ENCODE results near the gene PPP2R1B. TPM values are rescaled to one million over a fixed set of nuclear protein-coding genes. Genes with fewer than 3 reads are reported as not detected.

The PPP2R1B gene
- total and polyA plus RNA-seq, 2 of the 8 experiments (the other 6 are each of a cell fraction or from before 2014, with no cell fraction given) = 25.8 to 87.0 TPM

- TF ChIP-seq USF2 (IDR thresholded peaks at IDR 0.05; ENCODE audit: low read length) (no peak), CBX5 (IDR thresholded peaks at IDR 0.05; ENCODE audit: low read depth, low read length) (no peak), CHD2 (IDR thresholded peaks at IDR 0.05; ENCODE audit: low read length) (no peak), JUND (IDR thresholded peaks at IDR 0.05; ENCODE audit: low read length) (no peak)
Observed at GRCh38 chr11:111778047-111778558, 11.9 kb upstream of the PPP2R1B start (continued).

All from H1 (cell line).